Measurements from ENCODE around the gene LIPC. TPM values are rescaled to one million over a fixed set of nuclear protein-coding genes. Genes with fewer than 3 reads are reported as not detected.
A peak's percentile ranks its signal among the peaks of the same experiment; 100 is the strongest.

Gene LIPC
- total and polyA plus RNA-seq, 10 of the 15 experiments (the other 5 are each of a cell fraction or from before 2014, with no cell fraction given) = 0.06 to 0.31 (median 0.16) TPM; not detected in 1

DNA sequence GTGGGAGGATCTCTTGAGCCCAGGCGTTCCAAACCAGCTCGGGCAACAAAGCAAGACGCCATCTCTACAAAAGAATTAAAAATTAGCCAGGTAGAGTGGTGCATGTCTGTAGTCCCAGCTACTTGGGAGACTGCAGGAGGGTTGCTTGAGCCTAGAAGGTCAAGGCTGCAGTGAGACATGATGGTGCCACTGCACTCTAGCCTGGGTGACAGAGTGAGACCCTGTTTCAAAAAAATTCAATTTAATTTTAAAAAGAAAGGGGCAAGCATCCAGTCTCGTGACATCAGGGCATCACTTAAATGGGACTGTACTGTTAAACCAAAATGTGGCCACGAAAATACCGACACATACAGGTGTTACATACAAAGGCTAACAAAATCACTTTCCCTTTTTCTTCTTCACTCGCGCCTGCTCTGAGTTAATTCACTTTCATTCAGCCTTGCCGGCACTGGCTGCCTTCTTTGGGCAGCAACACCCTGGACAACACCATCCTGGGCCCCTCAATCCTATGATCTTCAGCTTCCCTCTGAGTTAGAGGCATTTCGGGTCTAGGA lies 121.7 kb downstream of the LIPC start:
- H3K36me3 ChIP-seq (ENCODE audit: control insufficient read depth in 2 of 2, insufficient read depth in 2 of 2, low read length in 1 of 2) = no peaks in the 10 kb centered on the region
- H3K27me3 ChIP-seq (replicated peaks in 1 of 2; ENCODE audit: control insufficient read depth in 2 of 2, insufficient read depth in 2 of 2, low read length in 1 of 2) = no peaks in the 10 kb centered on the region
- H3K4me2 ChIP-seq (ENCODE audit: control insufficient read depth, insufficient read depth) = no peak overlapping the region
- no peak overlapping the region for H2AFZ ChIP-seq (ENCODE audit: control insufficient read depth, low read depth, low read length)
- intact Hi-C loops (cut with micrococcal nuclease; ENCODE audit: unreplicated experiment) (no loop called here), in situ Hi-C loops (cut with MboI) (no loop called here)
- H3K4me3 ChIP-seq = no peak overlapping the region
- ChIA-PET RAD21 (ENCODE audit: unreplicated experiment) (no interaction called here), SMC1A (ENCODE audit: uncharacterized antibody, unreplicated experiment) (no interaction called here), CTCF (no interaction called here), POLR2A (no interaction called here)
- DNase-seq (ENCODE audit: low read depth, low spot score) (no peak), ATAC-seq (no peak), FAIRE-seq (no peak)
- no peaks in the 10 kb centered on the region for H3K79me2 ChIP-seq (ENCODE audit: control insufficient read depth, insufficient read depth, low read length)
- no peaks in the 10 kb centered on the region for H4K20me1 ChIP-seq (ENCODE audit: control insufficient read depth, insufficient read depth)
- TF ChIP-seq BHLHE40 (IDR thresholded peaks at IDR 0.05; ENCODE audit: borderline replicate concordance in 1 of 2, low read depth in 2 of 2, low read length in 1 of 2) (peak in 1 of 2 experiments; percentile 37; a peak in 1 of 4 replicates), ZNF217 (IDR thresholded peaks at IDR 0.05) (no peak)
- TF ChIP-seq, protein P1, sequence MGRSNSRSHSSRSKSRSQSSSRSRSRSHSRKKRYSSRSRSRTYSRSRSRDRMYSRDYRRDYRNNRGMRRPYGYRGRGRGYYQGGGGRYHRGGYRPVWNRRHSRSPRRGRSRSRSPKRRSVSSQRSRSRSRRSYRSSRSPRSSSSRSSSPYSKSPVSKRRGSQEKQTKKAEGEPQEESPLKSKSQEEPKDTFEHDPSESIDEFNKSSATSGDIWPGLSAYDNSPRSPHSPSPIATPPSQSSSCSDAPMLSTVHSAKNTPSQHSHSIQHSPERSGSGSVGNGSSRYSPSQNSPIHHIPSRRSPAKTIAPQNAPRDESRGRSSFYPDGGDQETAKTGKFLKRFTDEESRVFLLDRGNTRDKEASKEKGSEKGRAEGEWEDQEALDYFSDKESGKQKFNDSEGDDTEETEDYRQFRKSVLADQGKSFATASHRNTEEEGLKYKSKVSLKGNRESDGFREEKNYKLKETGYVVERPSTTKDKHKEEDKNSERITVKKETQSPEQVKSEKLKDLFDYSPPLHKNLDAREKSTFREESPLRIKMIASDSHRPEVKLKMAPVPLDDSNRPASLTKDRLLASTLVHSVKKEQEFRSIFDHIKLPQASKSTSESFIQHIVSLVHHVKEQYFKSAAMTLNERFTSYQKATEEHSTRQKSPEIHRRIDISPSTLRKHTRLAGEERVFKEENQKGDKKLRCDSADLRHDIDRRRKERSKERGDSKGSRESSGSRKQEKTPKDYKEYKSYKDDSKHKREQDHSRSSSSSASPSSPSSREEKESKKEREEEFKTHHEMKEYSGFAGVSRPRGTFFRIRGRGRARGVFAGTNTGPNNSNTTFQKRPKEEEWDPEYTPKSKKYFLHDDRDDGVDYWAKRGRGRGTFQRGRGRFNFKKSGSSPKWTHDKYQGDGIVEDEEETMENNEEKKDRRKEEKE (IDR thresholded peaks at IDR 0.05) = no peak
- H3K9ac ChIP-seq (ENCODE audit: control insufficient read depth, insufficient read depth, low read length) = no peak overlapping the region
- H3K9me3 ChIP-seq (replicated peaks; ENCODE audit: control insufficient read depth, insufficient read depth, low read length) = no peaks in the 10 kb centered on the region
- BruUV-seq (replicated peaks) = no TSS peak
- no peak overlapping the region for H3K27ac ChIP-seq (ENCODE audit: control insufficient read depth, insufficient read depth)
- peaks cover 23% of the 10 kb centered on the region for H3K4me1 ChIP-seq (ENCODE audit: control insufficient read depth, insufficient read depth, low read length)
- 64% methylated on average over 10 of the region's 10 CpGs for WGBS (ENCODE audit: insufficient coverage, insufficient replicate concordance, low lambda C conversion rate, missing lambda C conversion rate)

DNA sequence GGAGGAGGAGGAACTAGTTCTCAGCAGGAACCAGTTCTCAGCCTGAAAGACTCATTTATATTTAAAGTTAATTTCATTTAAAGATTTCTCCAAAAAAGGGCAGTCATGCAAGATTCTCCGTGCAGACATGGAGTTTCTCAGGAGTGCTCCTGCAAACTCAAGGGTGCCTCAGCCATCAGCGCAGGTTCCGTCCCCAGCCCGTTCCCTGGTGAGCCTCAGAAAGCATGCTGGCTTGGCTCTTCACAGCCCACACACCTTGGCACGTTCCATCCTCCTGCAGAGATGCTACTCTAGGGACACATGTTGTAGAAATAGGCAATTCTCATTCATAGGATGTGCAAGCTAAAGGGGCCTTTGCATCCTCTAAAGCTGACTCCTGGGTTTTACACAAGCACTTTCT lies 123.0 kb downstream of the LIPC start:
- intact Hi-C loops (cut with micrococcal nuclease; ENCODE audit: unreplicated experiment) (no loop called here), in situ Hi-C loops (cut with MboI) (no loop called here)
- CTCF ChIA-PET = no interaction called here
- no peak for TF ChIP-seq TBL1XR1 (IDR thresholded peaks at IDR 0.05; ENCODE audit: low read depth, low read length)
- TF ChIP-seq BACH1 (IDR thresholded peaks at IDR 0.05; ENCODE audit: borderline replicate concordance) = no peak
- TF ChIP-seq, protein P2, sequence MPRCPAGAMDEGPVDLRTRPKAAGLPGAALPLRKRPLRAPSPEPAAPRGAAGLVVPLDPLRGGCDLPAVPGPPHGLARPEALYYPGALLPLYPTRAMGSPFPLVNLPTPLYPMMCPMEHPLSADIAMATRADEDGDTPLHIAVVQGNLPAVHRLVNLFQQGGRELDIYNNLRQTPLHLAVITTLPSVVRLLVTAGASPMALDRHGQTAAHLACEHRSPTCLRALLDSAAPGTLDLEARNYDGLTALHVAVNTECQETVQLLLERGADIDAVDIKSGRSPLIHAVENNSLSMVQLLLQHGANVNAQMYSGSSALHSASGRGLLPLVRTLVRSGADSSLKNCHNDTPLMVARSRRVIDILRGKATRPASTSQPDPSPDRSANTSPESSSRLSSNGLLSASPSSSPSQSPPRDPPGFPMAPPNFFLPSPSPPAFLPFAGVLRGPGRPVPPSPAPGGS (IDR thresholded peaks at IDR 0.05; ENCODE audit: borderline replicate concordance, insufficient read depth, low read depth, low read length, poor library complexity, severe bottlenecking) = no peak
- TF ChIP-seq TCF3 (IDR thresholded peaks at IDR 0.05; ENCODE audit: borderline replicate concordance, insufficient read depth, low read depth, low read length) = no peak
- TF ChIP-seq STAT1 (conservative IDR thresholded peaks at IDR 0.05) = no peak
- TF ChIP-seq ZNF622 (IDR thresholded peaks at IDR 0.05) = no peak
- no peak for TF ChIP-seq SREBF2 (IDR thresholded peaks at IDR 0.05; ENCODE audit: low read length)
- TF ChIP-seq SP1 (IDR thresholded peaks at IDR 0.05; ENCODE audit: low read depth, low read length) = no peak

More for the DNA sequence above, 123.0 kb downstream of the LIPC start:
- WGBS (ENCODE audit: insufficient coverage, insufficient replicate concordance, low lambda C conversion rate, missing lambda C conversion rate) = 82% methylated on average over 5 of the region's 5 CpGs
- BruUV-seq (replicated peaks) = no TSS peak
- H3K4me1 ChIP-seq (ENCODE audit: control insufficient read depth, insufficient read depth, low read length) = peaks cover 23% of the 10 kb centered on the region
- H3K9ac ChIP-seq (ENCODE audit: control insufficient read depth, insufficient read depth, low read length) = no peak overlapping the region
- SMC1A ChIA-PET (ENCODE audit: uncharacterized antibody, unreplicated experiment) = no interaction called here
- H3K4me2 ChIP-seq (ENCODE audit: control insufficient read depth, insufficient read depth) = no peak overlapping the region
- H3K79me2 ChIP-seq (ENCODE audit: control insufficient read depth, insufficient read depth, low read length) = no peaks in the 10 kb centered on the region
- H3K27me3 ChIP-seq (replicated peaks in 1 of 2; ENCODE audit: control insufficient read depth in 2 of 2, insufficient read depth in 2 of 2, low read length in 1 of 2) = no peaks in the 10 kb centered on the region
- ATAC-seq = no peak
- no peak for DNase-seq (ENCODE audit: low read depth, low spot score)
- RAD21 ChIA-PET (ENCODE audit: unreplicated experiment) = no interaction called here
- no peaks in the 10 kb centered on the region for H3K36me3 ChIP-seq (ENCODE audit: control insufficient read depth in 2 of 2, insufficient read depth in 2 of 2, low read length in 1 of 2)
- H4K20me1 ChIP-seq (ENCODE audit: control insufficient read depth, insufficient read depth) = no peaks in the 10 kb centered on the region
- no peak overlapping the region for H3K27ac ChIP-seq (ENCODE audit: control insufficient read depth, insufficient read depth)
- H2AFZ ChIP-seq (ENCODE audit: control insufficient read depth, low read depth, low read length) = no peak overlapping the region
- H3K9me3 ChIP-seq (replicated peaks; ENCODE audit: control insufficient read depth, insufficient read depth, low read length) = no peaks in the 10 kb centered on the region; the same call in 2 of the 3 replicates
- no peak for FAIRE-seq
- POLR2A ChIA-PET = interaction anchor here (0.6 to 1.0 kb wide), 2 partner anchors 8 to 187 kb away, joined by 3 to 4 read pairs; no protein-coding TSS in a partner anchor
- H3K4me3 ChIP-seq = no peak overlapping the region

Data from GM12878 (cell line).